DMS79 treated with DMSO at 0.1 percent for 48 hours (cell line): Measurements from ENCODE around the gene CARHSP1.
"Not testable (repeated sequence)": the region's sequence is repeated elsewhere in the genome, so short reads cannot be mapped to it uniquely, and the experiment has no call there.

Source experiments
- DNase-seq: peaks from one replicate; lab custom pipeline; 2025; lab: John Stamatoyannopoulos, UW

CARHSP1 gene

GRCh38 chr16:8854298-8854948 is 14.4 kb downstream of the CARHSP1 start:
- DNase-seq = no peak

GRCh38 chr16:8853611-8854010 is 15.2 kb downstream of the CARHSP1 start:
- DNase-seq = no peak

GRCh38 chr16:8853150-8853549 is 15.7 kb downstream of the CARHSP1 start:
- no peak for DNase-seq

- DNase-seq = no peak
Measured at GRCh38 chr16:8852534-8852933, 16.3 kb downstream of the CARHSP1 start.

GRCh38 chr16:8851761-8852403 is 16.9 kb downstream of the CARHSP1 start:
- no peak for DNase-seq

GRCh38 chr16:8850279-8850885 is 18.4 kb downstream of the CARHSP1 start:
- no peak for DNase-seq

- DNase-seq = no peak
Measured at GRCh38 chr16:8849411-8850011, 19.3 kb downstream of the CARHSP1 start.

- no peak for DNase-seq
Measured at GRCh38 chr16:8848939-8849391, 19.8 kb downstream of the CARHSP1 start.

- DNase-seq = no peak
Measured at GRCh38 chr16:8848231-8848938, 20.4 kb downstream of the CARHSP1 start.

- DNase-seq = no peak
Measured at GRCh38 chr16:8847623-8848022, 21.2 kb downstream of the CARHSP1 start.

GRCh38 chr16:8847145-8847544 is 21.7 kb downstream of the CARHSP1 start:
- DNase-seq = no peak

GRCh38 chr16:8846401-8846932 is 22.3 kb downstream of the CARHSP1 start:
- no peak for DNase-seq

GRCh38 chr16:8845699-8846298 is 23.0 kb downstream of the CARHSP1 start:
- DNase-seq = no peak

- DNase-seq = not testable (repeated sequence)
Measured at GRCh38 chr16:8843296-8843695, 25.5 kb downstream of the CARHSP1 start.

GRCh38 chr16:8842016-8842415 is 26.8 kb downstream of the CARHSP1 start:
- DNase-seq = not testable (repeated sequence)

GRCh38 chr16:8837594-8837993 is 31.2 kb downstream of the CARHSP1 start:
- DNase-seq = not testable (repeated sequence)

- not testable (repeated sequence) for DNase-seq
Measured at GRCh38 chr16:8836797-8837196, 32.0 kb downstream of the CARHSP1 start.

- DNase-seq = no peak
Measured at GRCh38 chr16:8832717-8833105, 36.1 kb downstream of the CARHSP1 start.

GRCh38 chr16:8831871-8832716 is 36.7 kb downstream of the CARHSP1 start:
- DNase-seq = no peak

- DNase-seq = no peak
Measured at GRCh38 chr16:8831450-8831849, 37.4 kb downstream of the CARHSP1 start.
